Measurements from ENCODE around the gene DEXI.

The DEXI gene

DNA sequence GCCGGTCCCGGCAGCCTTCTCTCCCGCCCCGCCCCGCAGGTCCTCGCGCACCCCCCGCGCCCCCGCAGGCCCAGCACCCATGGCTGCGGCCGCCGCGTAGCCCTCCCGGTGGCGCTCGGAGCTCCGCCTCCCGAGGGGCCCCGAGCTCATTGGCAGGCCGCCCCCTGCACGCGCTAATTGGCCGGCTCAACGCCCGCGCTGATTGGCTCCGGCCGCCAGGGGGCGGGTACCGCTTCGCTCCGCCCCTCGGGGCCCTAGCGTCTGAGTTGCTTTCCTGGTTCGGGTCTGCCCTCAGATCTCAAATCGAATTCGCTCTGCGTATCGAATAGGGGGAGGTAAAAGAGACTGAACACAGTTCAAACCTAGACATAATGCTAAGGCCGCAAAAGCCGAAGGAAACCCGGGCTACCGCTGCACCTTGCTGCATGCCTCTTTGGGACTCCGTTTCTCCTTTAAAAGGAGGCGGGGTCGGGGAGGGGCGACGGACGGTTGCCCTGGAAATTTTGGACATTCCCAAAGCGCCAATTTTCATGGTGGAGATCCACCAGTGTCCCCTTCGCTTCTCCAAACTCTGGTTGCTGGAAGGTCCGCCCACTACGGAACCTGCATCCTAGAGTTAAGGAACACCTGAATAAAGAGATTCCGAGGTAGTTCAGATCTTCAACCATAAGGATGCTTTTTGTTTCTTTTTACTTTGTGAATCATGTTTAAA lies at the start of gene DEXI:
Gene DEXI (minus strand): TSS at position 117 of the 712 bp plus-strand sequence. CDS start 463 bp downstream, outside the sequence.
- peak; percentile 58 for DNase-seq

DNA sequence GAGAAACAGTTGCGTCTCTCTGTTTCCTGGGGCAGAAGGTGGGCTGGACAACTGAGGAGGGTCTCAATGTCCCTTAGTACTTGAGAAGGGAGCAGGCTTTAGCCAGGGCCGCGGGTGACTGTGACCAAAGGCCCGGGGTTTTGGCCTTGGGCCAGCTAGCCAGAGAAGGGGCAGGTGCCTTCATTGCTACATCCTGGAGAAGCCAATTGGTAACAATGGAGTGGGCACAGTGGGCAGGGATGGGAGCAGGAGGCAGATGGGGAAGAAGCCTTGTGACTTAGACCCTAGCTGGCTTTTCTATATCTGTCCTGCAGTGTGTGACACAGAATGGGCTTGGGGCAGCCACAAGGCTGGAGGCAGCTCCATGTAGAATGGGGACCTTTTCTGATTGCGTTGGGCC lies 48.1 kb upstream of the DEXI start:
- no peak for DNase-seq

DNA sequence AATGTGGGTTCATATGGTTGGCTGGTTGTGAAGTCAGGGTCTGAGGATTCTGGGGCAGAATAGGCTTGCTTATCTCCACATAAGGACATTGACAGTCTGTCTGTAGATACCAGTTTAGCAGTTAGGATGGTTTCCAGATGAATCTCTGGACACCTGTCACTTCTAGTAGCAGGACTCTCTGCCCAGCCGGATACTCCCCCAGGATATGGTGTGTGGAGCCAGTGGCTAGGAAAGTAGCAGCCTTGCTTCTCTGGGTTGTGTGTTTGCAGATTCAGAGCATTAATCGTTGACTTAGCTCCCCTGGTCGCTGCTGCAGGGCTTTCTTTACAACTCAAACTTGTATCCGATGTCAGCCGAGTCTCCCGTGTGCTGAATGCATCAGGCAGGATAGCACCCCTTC lies 47.3 kb upstream of the DEXI start:
- no peak for DNase-seq

DNA sequence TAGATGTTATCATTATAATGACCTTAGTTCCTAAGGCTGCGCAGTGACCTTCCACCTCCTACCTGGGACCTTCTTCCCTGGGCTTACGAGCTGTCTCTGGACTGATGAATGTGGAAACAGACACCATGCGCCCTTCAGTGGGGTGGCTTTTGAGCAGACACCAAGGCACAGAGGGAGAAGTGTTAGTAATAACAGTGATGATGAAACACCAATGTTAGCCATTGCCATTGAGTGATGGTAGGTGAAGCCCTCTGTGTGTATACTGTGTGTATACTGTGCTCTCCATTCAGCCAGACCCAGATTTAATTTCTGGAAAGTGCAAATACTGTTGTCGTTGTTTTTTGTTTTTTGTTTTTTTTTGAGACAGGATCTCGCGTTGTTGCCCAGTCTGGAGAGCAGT lies 46.6 kb upstream of the DEXI start:
- DNase-seq: no peak

DNA sequence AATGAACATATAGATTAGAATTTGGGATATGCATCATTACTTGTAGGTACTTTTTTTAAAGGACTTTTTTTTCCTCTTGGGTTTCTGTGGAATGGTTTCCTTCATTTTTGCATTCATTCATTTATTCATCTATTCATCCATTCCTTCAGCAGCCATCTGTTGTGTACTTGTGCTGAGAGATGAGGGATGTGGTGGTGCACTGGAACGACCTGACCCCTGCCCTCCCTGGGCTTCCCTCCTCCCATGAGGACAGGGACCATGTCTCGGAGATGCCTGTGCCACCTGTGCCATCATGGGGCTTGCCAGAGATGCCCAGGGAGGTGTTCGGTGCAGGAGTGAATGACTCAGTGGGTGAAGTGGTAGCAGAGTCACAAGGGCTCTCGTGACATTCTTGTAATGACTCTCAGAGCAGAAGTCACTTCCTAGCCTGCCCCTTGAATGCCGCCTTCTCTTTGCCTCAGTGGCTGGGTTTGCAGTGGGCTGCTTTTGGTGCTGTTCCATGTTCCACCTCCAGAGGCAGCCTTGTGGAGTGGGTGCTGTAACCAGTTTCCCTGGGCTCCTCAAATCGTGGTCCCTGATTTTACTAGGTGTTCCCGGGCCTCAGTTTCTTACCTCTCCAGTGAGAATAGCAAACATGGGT lies 46.0 kb upstream of the DEXI start:
- no peak for DNase-seq

DNA sequence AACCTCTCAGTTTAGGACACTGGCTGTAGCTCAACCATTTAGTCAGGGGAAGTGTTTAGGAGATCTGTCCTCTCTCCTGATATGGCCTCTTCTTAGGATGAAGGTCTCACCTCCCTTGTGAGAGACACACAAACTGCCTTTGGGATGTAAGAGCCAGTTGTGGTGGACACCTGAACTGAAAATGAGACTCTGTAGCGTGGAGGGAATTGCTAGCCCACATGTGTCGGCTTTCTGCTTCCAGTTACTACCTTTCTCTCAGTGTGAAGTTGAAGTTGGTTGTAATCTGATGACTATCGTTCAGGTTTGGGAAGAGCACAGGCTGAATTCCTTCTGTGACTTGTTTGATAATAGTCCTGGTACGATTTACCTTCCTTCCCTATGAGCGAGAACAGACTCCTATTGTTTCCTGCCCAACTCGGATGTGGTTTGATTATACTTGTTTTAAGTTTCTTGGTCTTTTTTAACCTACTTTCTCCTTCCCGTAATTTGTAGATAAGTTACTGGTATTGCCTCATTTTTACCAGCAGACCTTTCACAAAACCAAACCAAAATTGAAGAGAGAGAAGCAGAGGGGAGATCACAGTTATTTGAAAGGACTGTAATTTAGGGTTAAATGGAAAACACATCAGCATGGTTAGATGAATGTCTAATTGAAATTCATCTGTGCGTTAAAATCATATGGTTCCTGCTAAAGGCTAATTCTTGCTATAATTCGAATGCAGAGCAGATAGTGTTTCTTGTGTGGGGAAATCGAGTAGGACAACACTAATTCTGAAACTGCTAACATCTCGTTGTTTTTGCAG lies 45.3 kb upstream of the DEXI start:
- DNase-seq: no peak

DNA sequence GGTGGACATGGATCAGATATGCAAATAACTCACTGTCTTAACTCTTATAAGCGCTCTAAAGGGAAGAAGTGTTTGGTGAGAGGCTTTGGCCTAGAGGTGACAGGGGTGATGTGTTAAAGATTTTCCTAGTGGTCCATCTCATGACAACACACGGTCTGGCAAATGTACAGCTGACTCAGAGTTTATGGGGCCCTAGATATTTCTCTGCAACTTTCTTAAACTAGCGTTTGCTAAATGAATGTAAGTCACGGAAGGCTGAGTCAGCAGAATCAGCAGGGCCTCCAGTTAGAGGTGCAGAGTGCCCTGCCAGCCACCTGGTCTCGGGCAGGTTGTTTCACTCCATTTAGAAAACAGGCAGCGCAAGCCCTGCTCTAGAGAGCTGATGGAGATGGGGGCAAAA lies 42.2 kb upstream of the DEXI start:
- no peak for DNase-seq

DNA sequence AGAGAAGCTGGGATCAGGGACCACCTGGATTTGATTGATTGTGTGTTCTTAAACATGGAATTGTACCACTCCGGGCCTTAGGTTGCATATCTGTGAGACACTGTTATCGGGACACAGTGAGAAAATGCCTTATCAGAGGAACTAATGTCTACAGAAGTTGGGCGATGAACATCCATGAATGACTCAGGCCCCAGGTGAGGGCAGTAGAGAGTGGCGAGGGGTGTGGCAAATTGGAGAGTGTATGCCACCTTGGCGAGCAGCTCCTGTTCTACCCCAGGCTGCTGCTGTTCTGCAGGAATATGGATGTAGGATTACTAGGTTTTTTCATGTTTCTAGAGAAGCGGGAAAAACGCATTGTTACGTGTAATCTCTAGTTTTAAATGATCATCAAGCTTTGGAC lies 40.9 kb upstream of the DEXI start:
- no peak for DNase-seq

DNA sequence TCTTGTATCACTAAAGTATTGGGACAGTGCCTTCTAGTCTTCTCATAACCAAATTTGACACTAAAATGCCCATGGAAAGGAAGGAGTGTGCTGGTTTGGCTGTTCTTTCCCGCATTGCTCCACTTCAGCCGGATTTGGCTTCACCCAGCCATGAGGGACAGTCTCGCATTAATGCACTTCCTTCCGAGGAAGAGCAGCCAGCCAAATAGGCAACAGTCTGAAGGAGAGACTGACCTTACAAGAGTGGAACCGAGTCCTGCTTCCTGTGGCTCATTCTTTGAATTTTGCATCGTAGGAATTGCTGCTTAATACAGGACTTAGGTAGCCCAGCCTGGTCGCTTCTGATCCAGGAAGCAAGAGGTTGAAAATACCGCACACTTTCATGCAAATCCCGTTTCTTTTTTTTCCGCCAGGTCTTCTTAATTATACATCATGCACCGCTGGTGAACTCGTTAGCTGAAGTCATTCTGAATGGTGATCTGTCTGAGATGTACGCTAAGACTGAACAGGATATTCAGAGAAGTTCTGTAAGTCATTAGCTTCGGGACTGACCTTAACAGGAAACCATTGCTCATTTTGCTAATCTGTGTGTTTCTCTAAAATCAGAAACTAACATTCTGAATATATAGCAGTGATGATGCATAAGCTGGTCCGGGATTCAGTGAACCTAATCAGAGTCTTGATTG lies 40.3 kb upstream of the DEXI start:
- DNase-seq: no peak

DNA sequence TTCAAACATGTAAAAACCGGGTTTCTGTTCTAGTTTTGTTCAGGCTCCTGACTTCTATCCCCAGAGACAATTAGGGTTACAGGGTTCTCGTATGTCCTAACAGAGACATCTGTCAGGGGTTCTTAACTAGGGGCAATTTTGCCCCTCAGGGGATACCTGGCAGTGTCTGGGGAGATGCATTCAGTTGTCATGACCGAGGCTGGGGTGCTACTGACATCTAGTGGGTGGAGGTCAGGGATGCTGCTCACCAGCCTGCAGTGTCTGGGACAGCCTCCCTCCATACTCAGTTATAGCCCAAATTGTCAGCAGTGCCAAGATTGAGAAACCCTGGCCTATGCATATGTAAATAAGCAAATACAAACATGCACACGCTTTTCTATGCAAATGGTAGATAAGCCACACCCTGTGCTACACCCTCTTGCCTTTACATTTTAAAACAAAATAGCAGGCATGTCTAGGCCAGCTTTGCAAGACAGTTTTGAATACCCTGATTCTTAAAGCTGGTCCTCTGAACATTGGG lies 39.5 kb upstream of the DEXI start:
- DNase-seq: no peak

DNA sequence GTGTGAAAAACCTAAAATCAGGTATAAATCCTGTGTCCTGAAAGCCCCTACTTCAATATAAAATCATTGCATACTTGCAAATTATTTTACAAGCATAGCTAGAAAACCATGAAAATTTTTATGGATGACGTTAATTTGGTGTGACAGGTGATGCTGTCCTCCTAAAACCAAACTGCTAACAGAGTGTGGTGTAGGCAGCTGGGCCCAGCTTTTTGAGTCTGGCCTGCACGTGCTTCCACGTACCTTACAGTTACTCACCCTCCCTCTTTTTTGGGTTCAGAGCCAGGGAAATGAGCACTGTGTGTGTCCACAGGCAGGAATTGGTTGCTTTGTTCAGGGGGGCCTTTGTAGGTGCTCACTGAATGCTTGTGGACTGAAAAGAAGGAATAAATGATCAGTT lies 38.5 kb upstream of the DEXI start:
- DNase-seq: no peak

DNA sequence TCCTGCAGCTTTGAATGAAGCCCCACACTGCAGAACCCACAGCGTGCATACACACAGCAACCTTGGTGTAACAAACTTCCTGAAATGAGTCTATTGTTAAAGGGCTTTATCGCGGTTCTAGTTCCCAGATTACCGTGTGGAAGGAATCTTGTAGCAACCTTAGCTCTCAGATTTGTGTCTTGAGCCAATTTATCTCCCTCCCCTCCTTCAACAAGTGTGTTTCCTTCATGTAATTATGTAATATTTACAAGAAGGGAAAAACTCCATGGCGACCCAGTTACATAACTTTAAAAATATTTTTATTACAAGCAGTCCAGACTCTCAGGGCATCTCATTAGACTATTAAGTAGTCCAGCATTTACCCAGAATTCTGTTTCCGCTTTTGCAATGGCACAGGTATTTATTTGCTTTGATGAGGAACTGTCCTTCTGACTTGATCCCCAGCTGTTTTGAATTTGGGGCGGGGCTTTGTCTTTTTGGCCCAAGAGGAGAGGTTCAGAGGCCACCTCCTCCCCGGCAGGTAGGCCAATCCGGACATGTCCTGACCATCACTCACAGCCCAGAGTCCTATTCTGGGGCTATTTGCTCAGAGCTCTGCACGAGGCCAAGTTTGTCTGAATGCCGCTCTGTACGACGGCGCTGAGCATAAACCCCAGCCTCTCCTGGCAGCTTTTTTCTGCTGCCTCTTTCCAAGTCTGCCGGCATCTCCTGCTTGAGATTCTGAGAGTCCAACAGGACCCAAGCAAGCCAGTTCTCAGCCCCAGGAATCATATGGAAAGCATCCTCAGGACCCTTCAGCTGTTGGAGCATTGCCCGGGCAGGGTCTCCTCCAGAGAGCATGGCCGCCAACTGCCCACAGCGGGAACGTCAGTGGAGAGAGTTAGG lies 37.7 kb upstream of the DEXI start:
- no peak for DNase-seq

DNA sequence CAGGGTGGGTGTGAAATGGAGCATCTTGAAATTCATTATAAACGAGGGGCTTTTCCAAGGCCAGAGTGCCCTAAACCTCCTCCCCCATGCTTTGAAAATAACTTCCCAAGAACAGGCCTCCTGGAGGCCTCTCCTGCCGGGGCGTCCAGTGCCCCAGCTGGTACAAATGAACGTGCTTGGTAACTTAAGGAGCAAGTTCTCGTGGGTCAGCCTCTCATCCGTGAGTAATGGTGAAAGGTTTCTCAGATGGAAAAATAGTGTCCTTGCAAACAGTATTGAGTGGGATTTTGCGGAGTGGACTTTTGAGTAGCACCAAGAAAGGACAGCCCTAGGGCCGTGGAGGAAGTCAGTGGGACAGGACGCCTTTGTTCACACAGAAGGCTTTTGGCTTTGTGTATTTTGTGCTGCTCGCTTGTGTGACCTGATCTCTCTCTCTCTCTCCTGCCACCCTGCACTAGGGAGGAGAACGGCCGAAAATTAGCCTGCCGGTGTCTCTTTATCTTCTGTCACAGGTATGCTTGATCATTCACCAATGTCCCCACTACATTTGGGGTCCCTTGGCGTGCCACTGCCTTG lies 36.7 kb upstream of the DEXI start:
- DNase-seq: no peak

DNA sequence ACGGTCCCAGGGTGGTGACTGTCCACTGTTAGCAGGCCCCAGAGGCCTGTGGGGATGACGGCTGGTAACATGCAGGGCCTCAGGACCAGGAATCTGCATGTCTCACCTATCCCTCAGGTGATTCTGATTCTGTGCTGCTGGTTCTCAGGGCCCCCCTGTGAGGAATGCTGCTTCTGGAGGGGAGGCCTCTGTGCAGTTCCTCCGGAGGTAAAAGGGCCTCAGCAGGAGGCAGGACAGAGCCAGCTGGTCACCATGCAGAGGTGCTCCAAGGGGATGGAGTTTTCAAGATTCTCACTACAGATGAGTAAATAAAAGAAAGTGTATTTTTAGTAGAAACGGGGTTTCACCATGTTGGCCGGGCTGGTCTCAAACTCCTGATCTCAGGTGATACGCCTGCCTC lies 35.9 kb upstream of the DEXI start:
- DNase-seq: no peak

DNA sequence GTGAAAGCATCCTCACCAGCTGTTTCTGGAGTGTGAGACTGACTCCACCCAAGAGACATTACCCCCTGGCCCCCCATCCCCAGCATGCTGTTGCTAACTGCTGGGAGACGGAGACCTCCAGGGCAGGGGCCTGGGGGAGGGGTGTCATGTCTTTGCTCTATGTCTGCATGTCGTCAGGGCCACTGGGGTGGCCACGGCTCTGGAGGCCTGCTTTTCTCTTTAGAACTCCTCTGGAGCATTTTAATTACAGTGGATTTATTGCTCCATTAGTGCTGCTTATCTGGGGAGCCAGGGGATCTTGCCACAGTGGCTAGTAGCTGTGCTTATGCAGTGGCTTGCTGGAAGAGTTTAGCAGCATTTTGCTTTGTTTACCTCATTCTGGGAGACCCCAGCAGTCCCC lies 34.4 kb upstream of the DEXI start:
- DNase-seq: no peak

DNA sequence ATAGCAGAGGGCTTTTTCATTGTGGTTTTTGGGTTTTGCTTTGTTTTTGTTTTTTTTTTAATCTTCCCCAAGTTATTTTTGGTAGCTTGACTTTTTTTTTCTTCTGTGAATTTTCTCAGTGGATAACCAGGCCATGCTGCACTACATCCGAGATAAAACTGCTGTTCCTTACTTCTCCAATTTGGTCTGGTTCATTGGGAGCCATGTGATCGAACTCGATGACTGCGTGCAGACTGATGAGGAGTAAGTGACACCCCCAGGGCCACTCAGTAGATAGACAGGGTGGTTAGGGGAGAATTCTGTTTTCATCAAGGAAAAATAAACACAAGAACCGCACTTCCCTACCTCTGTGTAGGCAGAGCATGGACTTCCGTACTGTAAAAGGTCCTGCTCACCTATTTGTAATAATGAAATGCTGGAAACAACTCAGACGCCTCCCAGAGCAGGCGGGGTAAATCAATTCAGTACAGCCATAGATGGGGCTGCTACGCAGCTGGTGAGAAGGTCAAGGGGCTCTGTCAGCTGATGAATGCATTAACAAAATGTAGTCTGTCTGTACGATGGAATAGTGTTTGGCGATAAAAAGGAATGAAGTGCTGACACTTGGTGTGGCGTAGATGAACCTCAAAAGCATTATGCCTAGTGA lies 30.7 kb upstream of the DEXI start:
- DNase-seq: no peak

DNA sequence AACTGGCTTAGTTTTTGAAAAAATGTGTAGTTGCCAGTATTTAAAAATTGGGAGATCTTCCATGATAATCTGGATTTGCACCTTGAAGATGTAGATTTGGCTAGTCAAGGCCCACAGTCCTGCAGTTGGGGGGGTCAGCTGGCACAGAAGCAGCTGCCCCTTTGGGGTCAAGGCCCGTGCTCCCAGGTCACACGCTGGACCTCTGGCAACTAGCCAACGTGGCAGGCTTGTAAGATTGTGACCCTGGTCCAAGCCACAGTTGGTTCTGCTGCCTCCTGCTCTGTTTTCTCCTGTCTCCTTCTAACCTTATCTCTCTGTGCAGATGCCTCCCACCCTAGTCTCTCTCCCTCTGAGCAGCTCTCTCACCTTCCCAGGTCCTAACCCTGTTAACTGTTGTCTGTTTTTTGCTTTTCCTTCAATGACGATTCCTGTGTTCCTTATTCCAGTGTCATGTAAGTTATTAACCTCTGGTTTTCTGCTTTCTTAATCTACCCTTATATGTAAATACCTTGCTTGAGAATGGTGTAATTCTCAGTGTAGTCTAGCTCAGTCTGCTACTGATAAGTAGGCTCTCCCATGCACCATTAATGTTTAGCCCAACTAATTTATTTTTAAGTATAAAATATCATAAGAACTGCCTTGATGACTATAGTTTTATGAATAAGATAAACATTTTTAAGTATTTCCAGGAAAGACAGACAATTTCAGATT lies 30.0 kb upstream of the DEXI start:
- DNase-seq: no peak

DNA sequence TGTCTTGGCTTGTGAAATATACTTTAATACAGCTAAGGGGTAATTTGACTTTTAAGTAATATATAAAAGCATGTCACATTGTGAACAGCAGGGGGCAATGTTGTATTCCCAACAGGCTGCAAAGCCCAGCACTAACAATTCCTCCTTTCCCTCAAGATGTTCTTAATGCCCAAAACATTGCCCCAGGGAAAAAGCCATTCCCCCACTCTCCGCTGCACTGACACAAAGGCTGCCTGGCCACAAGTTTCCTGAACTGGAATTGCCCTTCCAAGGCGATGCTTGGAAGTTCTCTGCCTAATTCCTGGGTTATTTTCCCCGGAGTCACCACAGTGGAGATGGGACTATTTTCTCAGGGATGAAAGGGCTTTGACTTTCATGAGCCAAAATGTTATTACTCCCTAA lies 29.3 kb upstream of the DEXI start:
- no peak for DNase-seq

DNA sequence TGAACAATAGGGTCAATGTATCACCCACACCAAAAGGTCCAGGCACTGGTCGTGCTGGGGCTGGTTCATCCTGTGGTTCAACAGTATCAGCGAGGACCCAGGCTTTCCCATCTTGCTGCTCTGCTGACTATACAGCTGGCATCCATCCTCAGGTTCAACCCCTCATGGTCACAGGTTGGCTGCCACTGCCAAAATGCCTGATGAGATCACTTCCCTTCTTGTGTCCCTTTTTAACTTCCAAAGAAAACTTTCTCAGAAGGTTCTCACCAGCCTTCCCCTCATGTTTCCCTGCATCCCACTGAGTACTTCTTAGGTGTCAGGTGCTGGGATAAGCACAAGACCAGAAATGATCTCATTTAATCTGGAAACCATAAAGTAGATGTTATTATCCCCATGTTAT lies 27.8 kb upstream of the DEXI start:
- no peak for DNase-seq

DNA sequence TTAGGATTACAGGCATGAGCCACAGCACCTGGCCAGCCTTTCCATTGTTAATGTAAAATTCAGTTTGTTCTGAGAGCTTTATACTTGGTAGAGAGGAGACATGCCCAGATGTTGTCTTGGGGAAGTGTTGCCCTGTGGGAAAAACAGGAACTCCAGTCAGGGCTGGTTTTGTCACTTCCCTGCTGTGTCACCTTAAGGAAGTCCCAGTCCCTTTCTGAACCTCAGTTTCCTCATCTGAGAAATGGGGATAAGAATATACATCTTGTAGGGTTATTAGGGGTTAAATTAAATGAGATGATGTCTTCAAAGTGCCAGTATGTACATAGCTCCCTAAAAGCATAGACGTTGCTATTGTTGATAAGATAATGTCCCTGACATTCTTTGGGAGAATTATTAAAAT lies 27.3 kb upstream of the DEXI start:
- no peak for DNase-seq

DNA sequence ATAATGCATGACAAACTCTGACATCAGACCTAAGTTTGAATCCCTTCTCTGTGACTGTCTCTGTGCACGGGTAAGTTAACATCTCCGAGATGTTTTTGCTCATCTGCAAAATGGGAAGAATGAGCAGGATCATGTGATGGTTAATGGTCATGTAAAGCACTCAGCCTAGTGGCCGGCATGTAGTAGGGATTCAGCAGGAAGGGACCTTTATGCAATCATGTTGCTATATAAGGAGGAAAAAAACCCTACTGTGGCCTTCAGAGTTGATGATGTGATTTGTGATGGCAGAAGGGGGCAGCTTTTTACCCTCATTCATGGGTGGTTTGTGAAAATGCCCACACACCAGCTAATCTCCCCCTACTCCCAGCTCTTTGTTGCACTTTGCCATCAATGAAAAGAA lies 26.2 kb upstream of the DEXI start:
- no peak for DNase-seq

All from NCI-H510A (cell line).